ENCODE results near the gene ZNF326. TPM values are rescaled to one million over a fixed set of nuclear protein-coding genes. Genes with fewer than 3 reads are reported as not detected.

ZNF326 gene
- polyA plus RNA-seq, 1 donor (not counting 4 experiments of a cell fraction or from before 2014, with no cell fraction given) = 22.7 TPM

- dilution Hi-C loops (cut with MboI; ENCODE audit: extremely low pct_ligation_motif_present, low sequenced_read_pairs) = no loop called here
- Histone ChIP-seq H3K27ac (ENCODE audit: control insufficient read depth, insufficient read depth, low read length) (no peak overlapping the region), H3K4me1 (ENCODE audit: control insufficient read depth, extremely low read depth, insufficient read depth, low read length) (peaks cover 28% of the 10 kb centered on the region), H3K4me3 (ENCODE audit: control insufficient read depth in 2 of 3, extremely low read depth in 1 of 3, insufficient read depth in 2 of 3, low read depth in 1 of 3, low read length in 3 of 3) (no peak overlapping the region), H3K27me3 (ENCODE audit: control insufficient read depth, extremely low read depth, insufficient read depth, low read length) (no peaks in the 10 kb centered on the region), H3K9ac (ENCODE audit: control insufficient read depth, extremely low read depth, insufficient read depth, low read length) (no peak overlapping the region), H3K4me2 (ENCODE audit: control insufficient read depth, extremely low read depth, insufficient read depth, low read depth, low read length) (no peak overlapping the region), H3K79me2 (ENCODE audit: control insufficient read depth, insufficient read depth, low read length) (no peaks in the 10 kb centered on the region), H3K9me1 (ENCODE audit: control insufficient read depth, extremely low read depth, insufficient read depth, low read length) (no peaks in the 10 kb centered on the region), H3K36me3 (ENCODE audit: control insufficient read depth in 2 of 2, extremely low read depth in 1 of 2, insufficient read depth in 2 of 2, low read length in 2 of 2) (no peaks in the 10 kb centered on the region), H3K9me3 (ENCODE audit: control insufficient read depth, low read depth, low read length) (no peaks in the 10 kb centered on the region), H2AFZ (ENCODE audit: control insufficient read depth, low read length) (no peak overlapping the region), H4K20me1 (ENCODE audit: control insufficient read depth, extremely low read depth, insufficient read depth, low read length) (no peaks in the 10 kb centered on the region)
- FAIRE-seq (no peak), DNase-seq (ENCODE audit: low read depth, low spot score) (no peak)
- TF ChIP-seq EZH2 (IDR thresholded peaks at IDR 0.05; ENCODE audit: low read length) (no peak), CTCF (optimal IDR thresholded peaks at IDR 0.05 in 1 of 3, IDR thresholded peaks at IDR 0.05 in 1 of 3, conservative IDR thresholded peaks at IDR 0.05 in 1 of 3; ENCODE audit: extremely low read depth in 1 of 3, insufficient read depth in 2 of 3, low read length in 3 of 3) (no peak)
These were observed 5.8 kb upstream of the ZNF326 start for GRCh38 chr1:89989099-89989498.

GRCh38 chr1:89989799-89990198, 5.1 kb upstream of the ZNF326 start:
- Histone ChIP-seq H3K27ac (ENCODE audit: control insufficient read depth, insufficient read depth, low read length) (no peak overlapping the region), H3K9me1 (ENCODE audit: control insufficient read depth, extremely low read depth, insufficient read depth, low read length) (no peaks in the 10 kb centered on the region), H3K4me2 (ENCODE audit: control insufficient read depth, extremely low read depth, insufficient read depth, low read depth, low read length) (no peak overlapping the region), H3K9ac (ENCODE audit: control insufficient read depth, extremely low read depth, insufficient read depth, low read length) (no peak overlapping the region), H3K36me3 (ENCODE audit: control insufficient read depth in 2 of 2, extremely low read depth in 1 of 2, insufficient read depth in 2 of 2, low read length in 2 of 2) (no peaks in the 10 kb centered on the region), H3K79me2 (ENCODE audit: control insufficient read depth, insufficient read depth, low read length) (no peaks in the 10 kb centered on the region), H3K9me3 (ENCODE audit: control insufficient read depth, low read depth, low read length) (no peaks in the 10 kb centered on the region), H3K4me3 (ENCODE audit: control insufficient read depth in 2 of 3, extremely low read depth in 1 of 3, insufficient read depth in 2 of 3, low read depth in 1 of 3, low read length in 3 of 3) (no peak overlapping the region), H4K20me1 (ENCODE audit: control insufficient read depth, extremely low read depth, insufficient read depth, low read length) (no peaks in the 10 kb centered on the region), H2AFZ (ENCODE audit: control insufficient read depth, low read length) (no peak overlapping the region), H3K4me1 (ENCODE audit: control insufficient read depth, extremely low read depth, insufficient read depth, low read length) (peaks cover 30% of the 10 kb centered on the region), H3K27me3 (ENCODE audit: control insufficient read depth, extremely low read depth, insufficient read depth, low read length) (no peaks in the 10 kb centered on the region)
- dilution Hi-C loops (cut with MboI; ENCODE audit: extremely low pct_ligation_motif_present, low sequenced_read_pairs) = no loop called here
- no peak for FAIRE-seq
- no peak for DNase-seq (ENCODE audit: low read depth, low spot score)
- no peak for TF ChIP-seq CTCF (optimal IDR thresholded peaks at IDR 0.05 in 1 of 3, IDR thresholded peaks at IDR 0.05 in 1 of 3, conservative IDR thresholded peaks at IDR 0.05 in 1 of 3; ENCODE audit: extremely low read depth in 1 of 3, insufficient read depth in 2 of 3, low read length in 3 of 3)
- TF ChIP-seq EZH2 (IDR thresholded peaks at IDR 0.05; ENCODE audit: low read length) = no peak

Data from keratinocyte (primary cell).